ENCODE data around the gene C6orf52.

DNA sequence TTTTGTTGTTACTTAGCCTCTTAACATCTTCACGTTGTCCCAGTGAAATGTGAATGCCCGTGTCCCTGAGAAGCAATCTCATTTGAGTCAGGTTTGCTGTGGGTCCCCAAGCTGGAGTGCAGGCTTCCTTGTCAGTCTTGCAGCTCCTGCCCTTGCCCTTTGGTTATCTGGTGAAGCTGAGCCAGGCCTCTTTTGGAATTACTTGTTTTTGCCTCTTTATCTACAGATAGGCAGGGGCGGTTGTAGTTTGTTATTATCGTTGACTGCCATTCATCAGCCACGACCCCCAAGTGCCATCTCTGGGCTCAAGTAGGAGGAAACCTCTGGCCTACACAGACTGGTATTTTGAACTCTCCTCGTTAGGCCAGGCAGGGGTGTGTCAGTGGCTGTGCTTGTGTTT lies 30.6 kb upstream of the C6orf52 start:
- TF ChIP-seq, protein P1, sequence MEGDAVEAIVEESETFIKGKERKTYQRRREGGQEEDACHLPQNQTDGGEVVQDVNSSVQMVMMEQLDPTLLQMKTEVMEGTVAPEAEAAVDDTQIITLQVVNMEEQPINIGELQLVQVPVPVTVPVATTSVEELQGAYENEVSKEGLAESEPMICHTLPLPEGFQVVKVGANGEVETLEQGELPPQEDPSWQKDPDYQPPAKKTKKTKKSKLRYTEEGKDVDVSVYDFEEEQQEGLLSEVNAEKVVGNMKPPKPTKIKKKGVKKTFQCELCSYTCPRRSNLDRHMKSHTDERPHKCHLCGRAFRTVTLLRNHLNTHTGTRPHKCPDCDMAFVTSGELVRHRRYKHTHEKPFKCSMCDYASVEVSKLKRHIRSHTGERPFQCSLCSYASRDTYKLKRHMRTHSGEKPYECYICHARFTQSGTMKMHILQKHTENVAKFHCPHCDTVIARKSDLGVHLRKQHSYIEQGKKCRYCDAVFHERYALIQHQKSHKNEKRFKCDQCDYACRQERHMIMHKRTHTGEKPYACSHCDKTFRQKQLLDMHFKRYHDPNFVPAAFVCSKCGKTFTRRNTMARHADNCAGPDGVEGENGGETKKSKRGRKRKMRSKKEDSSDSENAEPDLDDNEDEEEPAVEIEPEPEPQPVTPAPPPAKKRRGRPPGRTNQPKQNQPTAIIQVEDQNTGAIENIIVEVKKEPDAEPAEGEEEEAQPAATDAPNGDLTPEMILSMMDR (IDR thresholded peaks at IDR 0.05) = no peak
- TF ChIP-seq RFX5 (IDR thresholded peaks at IDR 0.05; ENCODE audit: low read length) (no peak), RAD21 (IDR thresholded peaks at IDR 0.05; ENCODE audit: low read length) (no peak), TEAD4 (IDR thresholded peaks at IDR 0.05; ENCODE audit: borderline replicate concordance, insufficient read depth) (no peak), MEF2A (IDR thresholded peaks at IDR 0.05; ENCODE audit: borderline replicate concordance, low read depth) (no peak), TAF1 (IDR thresholded peaks at IDR 0.05; ENCODE audit: borderline replicate concordance, low read depth, low read length) (no peak), NFIC (IDR thresholded peaks at IDR 0.05; ENCODE audit: borderline replicate concordance) (no peak), MXI1 (IDR thresholded peaks at IDR 0.05; ENCODE audit: low read depth, low read length) (no peak), POLR2AphosphoS5 (IDR thresholded peaks at IDR 0.05; ENCODE audit: low read depth, low read length) (no peak)
- TF ChIP-seq, protein P2, sequence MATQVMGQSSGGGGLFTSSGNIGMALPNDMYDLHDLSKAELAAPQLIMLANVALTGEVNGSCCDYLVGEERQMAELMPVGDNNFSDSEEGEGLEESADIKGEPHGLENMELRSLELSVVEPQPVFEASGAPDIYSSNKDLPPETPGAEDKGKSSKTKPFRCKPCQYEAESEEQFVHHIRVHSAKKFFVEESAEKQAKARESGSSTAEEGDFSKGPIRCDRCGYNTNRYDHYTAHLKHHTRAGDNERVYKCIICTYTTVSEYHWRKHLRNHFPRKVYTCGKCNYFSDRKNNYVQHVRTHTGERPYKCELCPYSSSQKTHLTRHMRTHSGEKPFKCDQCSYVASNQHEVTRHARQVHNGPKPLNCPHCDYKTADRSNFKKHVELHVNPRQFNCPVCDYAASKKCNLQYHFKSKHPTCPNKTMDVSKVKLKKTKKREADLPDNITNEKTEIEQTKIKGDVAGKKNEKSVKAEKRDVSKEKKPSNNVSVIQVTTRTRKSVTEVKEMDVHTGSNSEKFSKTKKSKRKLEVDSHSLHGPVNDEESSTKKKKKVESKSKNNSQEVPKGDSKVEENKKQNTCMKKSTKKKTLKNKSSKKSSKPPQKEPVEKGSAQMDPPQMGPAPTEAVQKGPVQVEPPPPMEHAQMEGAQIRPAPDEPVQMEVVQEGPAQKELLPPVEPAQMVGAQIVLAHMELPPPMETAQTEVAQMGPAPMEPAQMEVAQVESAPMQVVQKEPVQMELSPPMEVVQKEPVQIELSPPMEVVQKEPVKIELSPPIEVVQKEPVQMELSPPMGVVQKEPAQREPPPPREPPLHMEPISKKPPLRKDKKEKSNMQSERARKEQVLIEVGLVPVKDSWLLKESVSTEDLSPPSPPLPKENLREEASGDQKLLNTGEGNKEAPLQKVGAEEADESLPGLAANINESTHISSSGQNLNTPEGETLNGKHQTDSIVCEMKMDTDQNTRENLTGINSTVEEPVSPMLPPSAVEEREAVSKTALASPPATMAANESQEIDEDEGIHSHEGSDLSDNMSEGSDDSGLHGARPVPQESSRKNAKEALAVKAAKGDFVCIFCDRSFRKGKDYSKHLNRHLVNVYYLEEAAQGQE (IDR thresholded peaks at IDR 0.05; ENCODE audit: low read depth, low read length) = no peak
- TF ChIP-seq, protein P3, sequence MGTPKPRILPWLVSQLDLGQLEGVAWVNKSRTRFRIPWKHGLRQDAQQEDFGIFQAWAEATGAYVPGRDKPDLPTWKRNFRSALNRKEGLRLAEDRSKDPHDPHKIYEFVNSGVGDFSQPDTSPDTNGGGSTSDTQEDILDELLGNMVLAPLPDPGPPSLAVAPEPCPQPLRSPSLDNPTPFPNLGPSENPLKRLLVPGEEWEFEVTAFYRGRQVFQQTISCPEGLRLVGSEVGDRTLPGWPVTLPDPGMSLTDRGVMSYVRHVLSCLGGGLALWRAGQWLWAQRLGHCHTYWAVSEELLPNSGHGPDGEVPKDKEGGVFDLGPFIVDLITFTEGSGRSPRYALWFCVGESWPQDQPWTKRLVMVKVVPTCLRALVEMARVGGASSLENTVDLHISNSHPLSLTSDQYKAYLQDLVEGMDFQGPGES (IDR thresholded peaks at IDR 0.05; ENCODE audit: low read depth, low read length) = no peak
- TF ChIP-seq, protein P4, sequence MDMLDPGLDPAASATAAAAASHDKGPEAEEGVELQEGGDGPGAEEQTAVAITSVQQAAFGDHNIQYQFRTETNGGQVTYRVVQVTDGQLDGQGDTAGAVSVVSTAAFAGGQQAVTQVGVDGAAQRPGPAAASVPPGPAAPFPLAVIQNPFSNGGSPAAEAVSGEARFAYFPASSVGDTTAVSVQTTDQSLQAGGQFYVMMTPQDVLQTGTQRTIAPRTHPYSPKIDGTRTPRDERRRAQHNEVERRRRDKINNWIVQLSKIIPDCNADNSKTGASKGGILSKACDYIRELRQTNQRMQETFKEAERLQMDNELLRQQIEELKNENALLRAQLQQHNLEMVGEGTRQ (IDR thresholded peaks at IDR 0.05; ENCODE audit: borderline replicate concordance, low read depth, low read length) = no peak
